Stimulated activated CD4-positive, alpha-beta T cell treated with anti-CD3 and anti-CD28 coated beads, Interleukin-2, amount 100 ng/mL, for 24 hours (primary cell): ENCODE measurements around the gene CNOT6.

ENCODE experiments used
- DNase-seq, 2 donors: peaks; one replicate each; pipeline ENCODE4 v3.0.0-alpha.2; 2020

The CNOT6 gene

GRCh38 chr5:180624587-180624986 lies 130.4 kb downstream of the CNOT6 start:
- DNase-seq: no peak

GRCh38 chr5:180625125-180625790 lies 131.1 kb downstream of the CNOT6 start:
- no peak for DNase-seq

GRCh38 chr5:180625791-180626660 lies 131.8 kb downstream of the CNOT6 start:
- DNase-seq: no peak

GRCh38 chr5:180626661-180627385 lies 132.6 kb downstream of the CNOT6 start:
- DNase-seq: no peak

- DNase-seq: no peak
These were observed 133.4 kb downstream of the CNOT6 start for GRCh38 chr5:180627386-180628120.
